B cell (primary cell): ENCODE data around the gene KSR2. TPM values are rescaled to one million over a fixed set of nuclear protein-coding genes. Genes with fewer than 3 reads are reported as not detected.

Experiments
- ATAC-seq: fragments of 200-7000 bp; cut with Tn5 transposase; one replicate; pipeline ENCODE4 v1.10.0; 2021; ENCODE audit warnings: low read depth, mild to moderate bottlenecking, moderate number of reproducible peaks, moderate library complexity
- CTCF ChIA-PET: fragments of 350-600 bp; sonication (Branson Sonifier 250); formaldehyde crosslinking; loops from one replicate; lab custom pipeline; 2021; ENCODE audit warnings: antibody characterized with exemption, inconsistent platforms; lab: Charles Lee
- POLR2A ChIA-PET: fragments of 350-600 bp; sonication (Branson Sonifier 250); formaldehyde crosslinking; loops from one replicate; lab custom pipeline; 2021; ENCODE audit warnings: antibody characterized with exemption; lab: Charles Lee
- DNase-seq: peaks from one replicate; pipeline ENCODE4 v3.0.0; 2013
- H2AFZ ChIP-seq: 2 replicates; pipeline ENCODE4 v1.6.1; 2012; ENCODE audit warnings: mild to moderate bottlenecking, low read depth, low read length; ENCODE audit not compliant: insufficient read depth, poor library complexity, severe bottlenecking
- H3K27ac ChIP-seq, 2 donors: 1 replicate in 1 of 2; 2 replicates in 1 of 2; pipeline ENCODE4 v1.5.1; 2012 to 2013; ENCODE audit warnings: low read length in 2 of 2, mild to moderate bottlenecking in 2 of 2, moderate library complexity in 1 of 2
- H3K27me3 ChIP-seq, 4 experiments: fragments of 200-600 bp in 1 of 4; sonication (generic) in 1 of 4; replicated peaks in 1 of 4; 1 replicate in 2 of 4; 2 replicates in 2 of 4; pipeline versions ENCODE4 v1.6.1 to v1.7.0; 2013 to 2016; ENCODE audit warnings: low read length in 3 of 4, mild to moderate bottlenecking in 2 of 4, mixed read lengths in 1 of 4, moderate library complexity in 1 of 4; ENCODE audit not compliant: insufficient read depth in 4 of 4, control insufficient read depth in 3 of 4; ENCODE audit errors: control extremely low read depth in 1 of 4
- H3K36me3 ChIP-seq, 2 experiments: replicated peaks in 1 of 2; 1 replicate in 1 of 2; 2 replicates in 1 of 2; pipeline versions ENCODE4 v1.6.1 to v1.7.1; 2013; ENCODE audit warnings: low read length in 1 of 2; ENCODE audit not compliant: insufficient read depth in 2 of 2, control insufficient read depth in 1 of 2; ENCODE audit errors: control extremely low read depth in 1 of 2, extremely low read depth in 1 of 2
- H3K4me1 ChIP-seq, 2 donors: fragments of 200-600 bp in 1 of 2; sonication (generic) in 1 of 2; 1 replicate in 1 of 2; 2 replicates in 1 of 2; pipeline versions ENCODE4 v1.5.1 to v1.6.1; 2013 to 2017; ENCODE audit warnings: low read length in 2 of 2; ENCODE audit not compliant: control insufficient read depth in 2 of 2, insufficient read depth in 2 of 2
- H3K4me2 ChIP-seq: replicated peaks from 2 replicates; pipeline ENCODE3; 2012; ENCODE audit warnings: mild to moderate bottlenecking, low read depth, low read length; ENCODE audit not compliant: poor library complexity, severe bottlenecking
- H3K4me3 ChIP-seq, 5 experiments: fragments of 200-600 bp in 1 of 5; sonication (generic) in 1 of 5; 1 replicate in 3 of 5; 2 replicates in 2 of 5; pipeline versions ENCODE4 v1.5.1 to v1.7.0; 2011 to 2016; ENCODE audit warnings: low read length in 4 of 5, mild to moderate bottlenecking in 4 of 5, low read depth in 2 of 5, control low read depth in 1 of 5, moderate library complexity in 1 of 5; ENCODE audit not compliant: insufficient read depth in 1 of 5; ENCODE audit errors: control extremely low read depth in 1 of 5, extremely low read depth in 1 of 5
- H3K79me2 ChIP-seq: fragments of 200-600 bp; sonication (generic); one replicate; pipeline ENCODE4 v1.6.0; 2016; ENCODE audit warnings: low read length; ENCODE audit not compliant: control insufficient read depth, insufficient read depth
- H3K9ac ChIP-seq: fragments of 200-600 bp; sonication (generic); 2 replicates; pipeline ENCODE4 v1.6.1; 2017; ENCODE audit warnings: mild to moderate bottlenecking, low read length, moderate library complexity
- H3K9me3 ChIP-seq, 3 donors: one replicate each; pipeline versions ENCODE4 v1.6.1 to v1.7.1; 2013; ENCODE audit warnings: low read length in 2 of 3; ENCODE audit not compliant: control insufficient read depth in 2 of 3, insufficient read depth in 1 of 3; ENCODE audit errors: control extremely low read depth in 1 of 3
- H4K20me1 ChIP-seq: 2 replicates; pipeline ENCODE4 v1.6.0; 2012; ENCODE audit warnings: mild to moderate bottlenecking, low read length; ENCODE audit not compliant: insufficient read depth, control insufficient read depth, poor library complexity, severe bottlenecking
- H3K27ac Mint-ChIP-seq: one replicate; pipeline ENCODE4 v1.8.0; 2021; ENCODE audit warnings: mixed read lengths
- H3K27me3 Mint-ChIP-seq: one replicate; pipeline ENCODE4 v1.8.0; 2021; ENCODE audit warnings: mixed read lengths
- H3K4me1 Mint-ChIP-seq: one replicate; pipeline ENCODE4 v1.8.0; 2021; ENCODE audit warnings: mixed read lengths
- H3K4me3 Mint-ChIP-seq: one replicate; pipeline ENCODE4 v1.8.0; 2021; ENCODE audit warnings: mixed read lengths
- H3K9me3 Mint-ChIP-seq: one replicate; pipeline ENCODE4 v1.8.0; 2022; ENCODE audit warnings: mixed read lengths; ENCODE audit not compliant: insufficient read depth
- CTCF ChIP-seq: fragments of 200-600 bp; IDR thresholded peaks from one replicate; pipeline ENCODE4 v1.8.0; 2022; ENCODE audit warnings: antibody characterized with exemption, mild to moderate bottlenecking
- EZH2 ChIP-seq: IDR thresholded peaks from 2 replicates; pipeline ENCODE4 v1.6.1; 2012; ENCODE audit warnings: borderline replicate concordance, low read depth, mild to moderate bottlenecking, moderate library complexity, low read length; ENCODE audit not compliant: insufficient read depth, poor library complexity, severe bottlenecking
- WGBS: methylation state at CpG from one replicate; pipeline ENCODE4 v1.1.5; 2013; ENCODE audit warnings: missing lambda C conversion rate; ENCODE audit not compliant: insufficient coverage; 5-methylcytosine and 5-hydroxymethylcytosine counted together
- intact Hi-C: fragments of 100-400 bp; cut with micrococcal nuclease; formaldehyde crosslinking; loops from one replicate; pipeline ENCODE4 v1.10.0; 2022
- polyA plus RNA-seq: library from polyadenylated mRNA; depleted of rRNA; stranded (reverse); fragments of >200 nt; gene quantifications from 2 replicates; pipeline ENCODE4 v1.2.3, GENCODE V29; 2012
- total RNA-seq, 2 donors: library from RNA; stranded (reverse); fragments of 120-200 nt in 1 of 2; gene quantifications; 1 replicate in 1 of 2; 2 replicates in 1 of 2; pipeline versions ENCODE4 v1.2.3 to v1.2.4, GENCODE V29; 2013 to 2022

KSR2 gene
- total and polyA plus RNA-seq, 2 donors (not counting 1 experiment from before 2014, with no cell fraction given) = not detected

GRCh38 chr12:117622741-117623140, 346.0 kb downstream of the KSR2 start:
- Mint-ChIP-seq H3K27me3 (peaks cover under 1% of the 10 kb centered on the region), H3K27ac (no peak overlapping the region), H3K9me3 (peaks cover 3% of the 10 kb centered on the region), H3K4me1 (no peaks in the 10 kb centered on the region), H3K4me3 (no peak overlapping the region)
- TF ChIP-seq EZH2 = no peak
- no peak for TF ChIP-seq CTCF
- no peaks in the 10 kb centered on the region for H3K9me3 ChIP-seq
- H4K20me1 ChIP-seq = no peaks in the 10 kb centered on the region
- no CpG with 5 or more reads among the region's 1 CpG for WGBS
- no peak overlapping the region for H3K9ac ChIP-seq
- CTCF ChIA-PET = no interaction called here
- no peak overlapping the region for H2AFZ ChIP-seq
- H3K4me1 ChIP-seq = no peaks in the 10 kb centered on the region
- H3K27me3 ChIP-seq = no peaks in the 10 kb centered on the region
- H3K36me3 ChIP-seq = no peaks in the 10 kb centered on the region
- H3K27ac ChIP-seq = no peak overlapping the region
- DNase-seq (no peak), ATAC-seq (no peak)
- no peak overlapping the region for H3K4me3 ChIP-seq
- no peaks in the 10 kb centered on the region for H3K79me2 ChIP-seq
- no peak overlapping the region for H3K4me2 ChIP-seq
- intact Hi-C loops = no loop called here
- POLR2A ChIA-PET = no interaction called here

GRCh38 chr12:117622087-117622486, 346.7 kb downstream of the KSR2 start:
- ChIA-PET CTCF (no interaction called here), POLR2A (no interaction called here)
- Histone ChIP-seq H3K27ac (no peak overlapping the region), H4K20me1 (no peaks in the 10 kb centered on the region), H3K4me3 (no peak overlapping the region), H3K4me1 (no peaks in the 10 kb centered on the region), H3K4me2 (no peak overlapping the region), H2AFZ (no peak overlapping the region), H3K9me3 (no peaks in the 10 kb centered on the region), H3K27me3 (no peaks in the 10 kb centered on the region), H3K36me3 (no peaks in the 10 kb centered on the region), H3K9ac (no peak overlapping the region), H3K79me2 (no peaks in the 10 kb centered on the region)
- intact Hi-C loops = no loop called here
- TF ChIP-seq CTCF (no peak), EZH2 (no peak)
- Mint-ChIP-seq H3K27ac (no peak overlapping the region), H3K4me1 (no peaks in the 10 kb centered on the region), H3K4me3 (no peak overlapping the region), H3K27me3 (no peaks in the 10 kb centered on the region), H3K9me3 (peaks cover 3% of the 10 kb centered on the region)
- DNase-seq (no peak), ATAC-seq (no peak)
